Measurements from ENCODE around the gene HLA-DMA. TPM values are rescaled to one million over a fixed set of nuclear protein-coding genes. Genes with fewer than 3 reads are reported as not detected.

HLA-DMA gene
- total and polyA plus RNA-seq, 2 of the 13 experiments (the other 11 are each of a cell fraction or from before 2014, with no cell fraction given), result 0.70 to 0.71 TPM

DNA sequence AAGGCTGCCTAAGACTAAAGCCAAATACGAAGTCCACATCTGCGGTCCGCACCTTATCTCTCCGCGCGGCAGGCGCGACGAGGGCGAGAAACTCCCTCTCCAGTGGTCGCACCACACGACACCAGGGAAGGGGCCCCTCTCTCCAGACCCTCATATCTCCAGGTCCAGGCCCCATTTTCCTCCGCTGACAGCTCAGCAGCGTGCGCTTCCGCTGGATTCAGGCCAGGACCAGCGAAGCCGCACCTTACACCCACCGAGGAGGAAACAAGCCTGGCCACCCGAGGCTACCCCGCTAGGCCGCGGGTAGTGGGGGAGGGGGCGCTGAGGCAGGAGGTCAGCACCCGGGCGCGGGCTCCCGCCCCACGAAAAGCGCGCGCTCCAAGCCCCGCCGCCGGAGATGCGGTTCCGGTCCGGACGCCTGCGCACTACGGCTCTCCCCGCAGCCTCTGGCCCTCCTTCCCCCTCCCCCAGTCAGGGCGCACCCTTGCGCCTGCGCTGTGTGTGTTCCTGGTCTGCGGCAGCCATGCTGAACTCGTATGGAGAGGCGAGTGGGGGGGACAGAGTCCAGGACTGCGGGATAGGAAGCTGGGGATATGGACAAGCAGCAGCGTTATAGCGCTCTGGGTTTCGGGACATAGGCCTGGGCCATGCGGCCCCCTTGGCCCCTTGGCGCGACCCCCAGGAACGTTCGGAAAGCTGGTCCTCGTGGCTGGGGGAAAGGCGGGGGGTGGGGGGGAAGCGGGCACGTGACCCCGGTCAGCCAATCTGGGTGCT, 15.4 kb upstream of the HLA-DMA start, which contains the start of gene BRD2 (continued):
- peak; percentile 99 for TF ChIP-seq ZNF724P (CRISPR knock-in tag; IDR thresholded peaks at IDR 0.05; ENCODE audit: borderline replicate concordance)
- peak; percentile 76 for TF ChIP-seq ZNF761 (CRISPR knock-in tag; conservative IDR thresholded peaks at IDR 0.05)
- no peak for TF ChIP-seq ZSCAN22 (CRISPR knock-in tag; IDR thresholded peaks at IDR 0.05)
- TF ChIP-seq ZNF350 (CRISPR knock-in tag; IDR thresholded peaks at IDR 0.05; ENCODE audit: borderline replicate concordance, low read depth), result peak; percentile 96
- TF ChIP-seq HNRNPLL (IDR thresholded peaks at IDR 0.05; ENCODE audit: low read depth, low read length, poor library complexity, severe bottlenecking), result peak; percentile 92
- TF ChIP-seq KLF16 (CRISPR knock-in tag; IDR thresholded peaks at IDR 0.05), result peak in 1 of 2 experiments; percentile 78; a peak in 2 of 4 replicates
- TF ChIP-seq ZFAT (CRISPR knock-in tag; conservative IDR thresholded peaks at IDR 0.05), result 0 out of 2 replicates have a peak, but pooled peaks have one; percentile 29
- 0 out of 2 replicates have a peak, but pooled peaks have one; percentile 53 for TF ChIP-seq ZSCAN9 (CRISPR knock-in tag; IDR thresholded peaks at IDR 0.05; ENCODE audit: borderline replicate concordance)
- TF ChIP-seq PAWR (CRISPR knock-in tag; IDR thresholded peaks at IDR 0.05; ENCODE audit: borderline replicate concordance), result no peak
- TF ChIP-seq, protein P1, sequence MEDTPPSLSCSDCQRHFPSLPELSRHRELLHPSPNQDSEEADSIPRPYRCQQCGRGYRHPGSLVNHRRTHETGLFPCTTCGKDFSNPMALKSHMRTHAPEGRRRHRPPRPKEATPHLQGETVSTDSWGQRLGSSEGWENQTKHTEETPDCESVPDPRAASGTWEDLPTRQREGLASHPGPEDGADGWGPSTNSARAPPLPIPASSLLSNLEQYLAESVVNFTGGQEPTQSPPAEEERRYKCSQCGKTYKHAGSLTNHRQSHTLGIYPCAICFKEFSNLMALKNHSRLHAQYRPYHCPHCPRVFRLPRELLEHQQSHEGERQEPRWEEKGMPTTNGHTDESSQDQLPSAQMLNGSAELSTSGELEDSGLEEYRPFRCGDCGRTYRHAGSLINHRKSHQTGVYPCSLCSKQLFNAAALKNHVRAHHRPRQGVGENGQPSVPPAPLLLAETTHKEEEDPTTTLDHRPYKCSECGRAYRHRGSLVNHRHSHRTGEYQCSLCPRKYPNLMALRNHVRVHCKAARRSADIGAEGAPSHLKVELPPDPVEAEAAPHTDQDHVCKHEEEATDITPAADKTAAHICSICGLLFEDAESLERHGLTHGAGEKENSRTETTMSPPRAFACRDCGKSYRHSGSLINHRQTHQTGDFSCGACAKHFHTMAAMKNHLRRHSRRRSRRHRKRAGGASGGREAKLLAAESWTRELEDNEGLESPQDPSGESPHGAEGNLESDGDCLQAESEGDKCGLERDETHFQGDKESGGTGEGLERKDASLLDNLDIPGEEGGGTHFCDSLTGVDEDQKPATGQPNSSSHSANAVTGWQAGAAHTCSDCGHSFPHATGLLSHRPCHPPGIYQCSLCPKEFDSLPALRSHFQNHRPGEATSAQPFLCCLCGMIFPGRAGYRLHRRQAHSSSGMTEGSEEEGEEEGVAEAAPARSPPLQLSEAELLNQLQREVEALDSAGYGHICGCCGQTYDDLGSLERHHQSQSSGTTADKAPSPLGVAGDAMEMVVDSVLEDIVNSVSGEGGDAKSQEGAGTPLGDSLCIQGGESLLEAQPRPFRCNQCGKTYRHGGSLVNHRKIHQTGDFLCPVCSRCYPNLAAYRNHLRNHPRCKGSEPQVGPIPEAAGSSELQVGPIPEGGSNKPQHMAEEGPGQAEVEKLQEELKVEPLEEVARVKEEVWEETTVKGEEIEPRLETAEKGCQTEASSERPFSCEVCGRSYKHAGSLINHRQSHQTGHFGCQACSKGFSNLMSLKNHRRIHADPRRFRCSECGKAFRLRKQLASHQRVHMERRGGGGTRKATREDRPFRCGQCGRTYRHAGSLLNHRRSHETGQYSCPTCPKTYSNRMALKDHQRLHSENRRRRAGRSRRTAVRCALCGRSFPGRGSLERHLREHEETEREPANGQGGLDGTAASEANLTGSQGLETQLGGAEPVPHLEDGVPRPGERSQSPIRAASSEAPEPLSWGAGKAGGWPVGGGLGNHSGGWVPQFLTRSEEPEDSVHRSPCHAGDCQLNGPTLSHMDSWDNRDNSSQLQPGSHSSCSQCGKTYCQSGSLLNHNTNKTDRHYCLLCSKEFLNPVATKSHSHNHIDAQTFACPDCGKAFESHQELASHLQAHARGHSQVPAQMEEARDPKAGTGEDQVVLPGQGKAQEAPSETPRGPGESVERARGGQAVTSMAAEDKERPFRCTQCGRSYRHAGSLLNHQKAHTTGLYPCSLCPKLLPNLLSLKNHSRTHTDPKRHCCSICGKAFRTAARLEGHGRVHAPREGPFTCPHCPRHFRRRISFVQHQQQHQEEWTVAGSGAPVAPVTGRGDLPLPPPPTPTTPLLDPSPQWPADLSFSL (CRISPR knock-in tag; IDR thresholded peaks at IDR 0.05), result 0 out of 2 replicates have a peak, but pooled peaks have one; percentile 35
- TF ChIP-seq TEAD3 (CRISPR knock-in tag; optimal IDR thresholded peaks at IDR 0.05; ENCODE audit: borderline replicate concordance), result peak; percentile 70
- peak; percentile 7; the same call in 1 of the 2 replicates for TF ChIP-seq TEAD2 (CRISPR knock-in tag; IDR thresholded peaks at IDR 0.05)
- TF ChIP-seq, protein P2, sequence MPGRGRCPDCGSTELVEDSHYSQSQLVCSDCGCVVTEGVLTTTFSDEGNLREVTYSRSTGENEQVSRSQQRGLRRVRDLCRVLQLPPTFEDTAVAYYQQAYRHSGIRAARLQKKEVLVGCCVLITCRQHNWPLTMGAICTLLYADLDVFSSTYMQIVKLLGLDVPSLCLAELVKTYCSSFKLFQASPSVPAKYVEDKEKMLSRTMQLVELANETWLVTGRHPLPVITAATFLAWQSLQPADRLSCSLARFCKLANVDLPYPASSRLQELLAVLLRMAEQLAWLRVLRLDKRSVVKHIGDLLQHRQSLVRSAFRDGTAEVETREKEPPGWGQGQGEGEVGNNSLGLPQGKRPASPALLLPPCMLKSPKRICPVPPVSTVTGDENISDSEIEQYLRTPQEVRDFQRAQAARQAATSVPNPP (CRISPR knock-in tag; IDR thresholded peaks at IDR 0.05), result peak; percentile 91
- TF ChIP-seq, protein P3, sequence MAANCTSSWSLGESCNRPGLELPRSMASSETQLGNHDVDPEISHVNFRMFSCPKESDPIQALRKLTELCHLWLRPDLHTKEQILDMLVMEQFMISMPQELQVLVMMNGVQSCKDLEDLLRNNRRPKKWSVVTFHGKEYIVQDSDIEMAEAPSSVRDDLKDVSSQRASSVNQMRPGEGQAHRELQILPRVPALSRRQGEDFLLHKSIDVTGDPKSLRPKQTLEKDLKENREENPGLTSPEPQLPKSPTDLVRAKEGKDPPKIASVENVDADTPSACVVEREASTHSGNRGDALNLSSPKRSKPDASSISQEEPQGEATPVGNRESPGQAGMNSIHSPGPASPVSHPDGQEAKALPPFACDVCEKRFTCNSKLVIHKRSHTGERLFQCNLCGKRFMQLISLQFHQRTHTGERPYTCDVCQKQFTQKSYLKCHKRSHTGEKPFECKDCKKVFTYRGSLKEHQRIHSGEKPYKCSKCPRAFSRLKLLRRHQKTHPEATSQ (CRISPR knock-in tag; IDR thresholded peaks at IDR 0.05; ENCODE audit: borderline replicate concordance), result 0 out of 2 replicates have a peak, but pooled peaks have one; percentile 49
- TF ChIP-seq SETDB1 (CRISPR knock-in tag; IDR thresholded peaks at IDR 0.05; ENCODE audit: borderline replicate concordance), result 0 out of 2 replicates have a peak, but pooled peaks have one; percentile 24
- TF ChIP-seq ZNF343 (CRISPR knock-in tag; IDR thresholded peaks at IDR 0.05), result peak; percentile 95
- peak; percentile 92 for TF ChIP-seq ZNF781 (CRISPR knock-in tag; IDR thresholded peaks at IDR 0.05; ENCODE audit: borderline replicate concordance, not compliant biosample characterization)
- TF ChIP-seq, protein P4, sequence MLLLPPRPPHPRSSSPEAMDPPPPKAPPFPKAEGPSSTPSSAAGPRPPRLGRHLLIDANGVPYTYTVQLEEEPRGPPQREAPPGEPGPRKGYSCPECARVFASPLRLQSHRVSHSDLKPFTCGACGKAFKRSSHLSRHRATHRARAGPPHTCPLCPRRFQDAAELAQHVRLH (CRISPR knock-in tag; IDR thresholded peaks at IDR 0.05; ENCODE audit: borderline replicate concordance, low read depth), result peak; percentile 73
- no peak; the same call in 1 of the 2 replicates for TF ChIP-seq HHEX (CRISPR knock-in tag; IDR thresholded peaks at IDR 0.05)
